Measurements from ENCODE around the gene CYB561.
A peak's percentile ranks its signal among the peaks of the same experiment; 100 is the strongest.

The CYB561 gene

GRCh38 chr17:63445954-63446752 lies at the start of gene CYB561:
TSS of gene CYB561 (minus strand) at chr17:63446306. CDS start at chr17:63437547, 8,759 bp downstream.
- DNase-seq = peak; percentile 45

DNA sequence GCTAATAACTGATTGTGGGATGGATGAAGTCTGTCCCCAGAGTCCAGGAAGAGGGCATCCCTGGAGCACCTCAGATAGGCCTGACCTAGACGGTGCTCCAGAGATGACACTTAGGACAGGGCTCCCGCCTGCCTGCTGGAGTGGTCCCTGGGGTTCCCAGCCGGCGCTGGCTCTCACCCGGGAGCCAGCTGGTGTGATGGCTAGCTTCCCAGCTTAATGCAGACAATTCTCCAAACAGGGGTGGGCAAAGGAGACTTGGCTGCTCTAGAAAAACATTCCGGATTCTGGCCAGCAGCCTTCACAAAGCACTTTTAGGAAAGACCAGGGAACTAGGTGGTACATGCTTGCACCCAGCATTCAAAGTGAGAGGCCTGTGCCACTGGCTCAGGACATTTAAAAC lies 49.4 kb upstream of the CYB561 start:
- DNase-seq = no peak

DNA sequence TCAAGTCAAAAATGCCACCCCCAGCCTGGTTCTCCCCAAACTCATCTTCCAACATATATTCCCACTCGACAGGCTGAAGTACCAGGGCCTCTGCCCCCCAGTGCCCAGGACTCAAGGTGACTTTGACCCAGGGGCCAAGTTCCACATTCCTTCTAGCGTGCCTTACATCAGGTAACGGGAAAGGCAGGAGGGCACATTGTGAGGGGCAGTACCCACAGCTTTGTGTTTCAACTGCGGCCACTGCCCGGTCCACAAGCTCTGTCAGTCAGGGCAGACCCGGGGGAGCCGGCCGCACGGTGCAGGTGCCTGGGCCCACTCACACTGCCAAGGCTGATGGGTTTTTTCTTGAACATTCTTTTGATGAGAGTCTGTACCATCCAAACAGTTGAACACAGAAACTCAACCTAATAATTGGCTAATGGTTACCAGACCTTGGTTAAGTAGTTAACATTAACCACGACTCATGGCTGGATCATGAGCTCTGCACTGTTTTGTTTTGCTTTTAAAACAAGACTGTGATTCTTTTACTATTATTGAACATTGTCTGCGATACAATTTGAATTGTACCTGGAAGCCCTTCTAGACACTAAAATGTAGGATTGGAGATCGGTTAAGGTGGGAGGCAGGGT lies 48.3 kb upstream of the CYB561 start:
- no peak for DNase-seq

DNA sequence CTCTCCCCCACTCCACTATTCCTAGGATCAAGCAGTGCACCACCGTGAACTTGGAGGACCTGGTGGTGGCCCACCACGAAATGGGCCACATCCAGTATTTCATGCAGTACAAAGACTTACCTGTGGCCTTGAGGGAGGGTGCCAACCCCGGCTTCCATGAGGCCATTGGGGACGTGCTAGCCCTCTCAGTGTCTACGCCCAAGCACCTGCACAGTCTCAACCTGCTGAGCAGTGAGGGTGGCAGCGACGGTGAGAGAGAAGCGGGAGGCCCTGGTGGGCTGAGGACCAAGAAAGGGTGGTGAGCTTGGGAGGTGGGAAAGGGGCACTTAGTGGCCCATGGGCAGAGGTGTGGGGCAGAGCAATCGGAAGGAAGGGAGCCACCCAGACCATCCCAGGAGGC lies 47.3 kb upstream of the CYB561 start:
- DNase-seq = no peak

DNA sequence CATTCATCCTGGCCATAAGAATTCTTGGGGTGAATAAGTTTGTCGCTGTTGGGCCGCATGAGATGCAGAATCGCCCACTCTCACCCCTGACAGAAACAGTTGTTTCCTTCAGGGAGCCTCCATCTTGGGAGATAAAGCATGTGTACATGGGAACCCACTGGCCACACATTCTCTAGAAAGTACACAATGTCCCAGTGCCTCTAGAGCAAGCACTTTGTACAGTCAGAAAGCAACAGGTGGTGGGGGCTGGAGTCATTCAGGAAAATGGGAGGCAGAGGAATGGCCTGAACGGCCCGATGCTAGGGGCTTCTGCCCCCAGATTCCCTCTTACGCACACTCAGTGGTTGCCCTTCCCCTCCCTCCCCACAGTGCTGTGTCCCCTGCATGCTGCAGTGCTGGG lies 46.8 kb upstream of the CYB561 start:
- DNase-seq = no peak

DNA sequence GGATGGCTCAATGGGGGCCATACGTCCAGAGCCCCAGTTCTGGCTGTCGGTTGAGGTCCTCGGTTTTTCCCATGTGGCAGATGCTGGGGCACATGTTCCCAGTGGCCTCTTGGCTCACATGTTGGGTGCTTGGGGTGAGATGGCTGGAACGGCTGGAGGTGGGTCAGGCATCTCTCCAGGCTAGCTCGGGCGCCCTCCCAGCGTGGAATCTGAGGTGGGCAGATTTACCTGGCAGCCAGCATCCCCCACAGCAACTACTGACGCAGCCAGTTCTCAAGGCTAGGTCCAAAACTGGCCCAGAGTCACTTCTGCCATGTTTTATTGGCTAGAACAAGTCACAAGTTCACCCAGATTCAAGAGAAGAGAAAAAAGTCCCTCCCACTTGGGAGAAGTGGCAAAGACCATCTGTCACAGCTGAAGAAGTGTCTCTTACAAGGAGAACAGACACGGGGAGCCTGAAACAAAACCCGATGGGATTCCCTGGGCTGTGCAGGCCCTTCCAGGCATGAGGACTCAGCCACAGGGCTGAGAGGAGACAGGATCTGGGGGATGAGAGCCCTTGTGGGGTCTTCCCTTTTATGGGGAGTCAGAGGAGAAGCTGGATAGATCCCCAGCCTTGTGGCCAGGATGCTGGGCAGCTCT lies 46.0 kb upstream of the CYB561 start:
- no peak for DNase-seq

DNA sequence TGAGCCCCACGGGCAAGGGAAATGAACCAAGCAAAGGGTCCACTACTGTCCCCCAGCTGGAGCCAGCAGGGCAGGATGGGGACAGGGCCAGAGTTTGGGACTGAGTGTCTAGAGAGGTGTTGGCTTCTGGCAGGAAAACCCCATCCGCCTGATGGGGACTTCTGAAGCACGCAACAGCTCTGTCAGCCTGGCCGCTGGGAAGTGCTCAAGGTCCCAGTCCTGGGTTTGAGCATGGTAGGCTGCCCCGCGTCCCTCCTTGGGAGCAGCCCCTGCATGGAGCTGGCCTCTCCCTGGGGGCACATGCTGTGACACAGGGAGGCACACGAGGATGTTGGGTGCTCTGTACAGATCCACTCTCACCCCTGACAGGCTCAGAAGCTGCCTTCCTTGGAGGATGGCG lies 45.3 kb upstream of the CYB561 start:
- no peak for DNase-seq

DNA sequence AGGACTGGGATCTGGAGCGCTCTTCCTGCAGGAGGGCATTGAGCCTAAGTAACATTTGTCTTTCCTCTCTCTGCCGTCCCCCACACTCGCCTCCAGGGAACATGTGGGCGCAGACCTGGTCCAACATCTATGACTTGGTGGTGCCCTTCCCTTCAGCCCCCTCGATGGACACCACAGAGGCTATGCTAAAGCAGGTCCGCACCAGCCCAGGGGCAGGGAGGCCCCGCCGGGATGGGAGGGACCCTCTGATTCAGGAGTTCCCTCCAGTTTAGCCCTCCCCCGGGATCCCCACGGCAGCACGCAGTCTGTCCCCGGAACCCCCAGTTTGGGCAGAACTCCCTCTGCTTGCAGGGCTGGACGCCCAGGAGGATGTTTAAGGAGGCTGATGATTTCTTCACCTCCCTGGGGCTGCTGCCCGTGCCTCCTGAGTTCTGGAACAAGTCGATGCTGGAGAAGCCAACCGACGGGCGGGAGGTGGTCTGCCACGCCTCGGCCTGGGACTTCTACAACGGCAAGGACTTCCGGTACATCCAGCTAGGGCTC lies 44.8 kb upstream of the CYB561 start:
- DNase-seq = no peak

- DNase-seq = no peak
Observed at GRCh38 chr17:63490329-63490728, 44.2 kb upstream of the CYB561 start.

DNA sequence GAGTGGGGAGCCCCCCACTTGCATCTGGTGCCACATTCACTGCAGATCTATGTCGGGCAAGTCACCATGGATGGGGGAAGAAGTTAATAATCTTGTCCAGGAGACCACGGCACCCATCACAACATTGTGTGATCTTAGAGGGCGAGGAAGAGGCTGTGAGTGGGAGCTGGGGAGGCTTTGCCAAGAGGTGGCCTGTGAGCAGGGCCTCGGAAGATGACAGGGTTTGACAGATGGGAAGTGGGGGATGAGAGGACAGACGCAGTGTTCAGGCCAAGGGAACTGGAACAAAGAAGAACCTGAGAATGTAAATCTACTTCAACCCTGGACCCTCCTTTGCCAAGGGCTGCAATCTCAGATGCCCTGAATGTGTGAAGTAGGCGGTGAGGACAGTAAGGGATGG lies 43.2 kb upstream of the CYB561 start:
- DNase-seq = no peak

DNA sequence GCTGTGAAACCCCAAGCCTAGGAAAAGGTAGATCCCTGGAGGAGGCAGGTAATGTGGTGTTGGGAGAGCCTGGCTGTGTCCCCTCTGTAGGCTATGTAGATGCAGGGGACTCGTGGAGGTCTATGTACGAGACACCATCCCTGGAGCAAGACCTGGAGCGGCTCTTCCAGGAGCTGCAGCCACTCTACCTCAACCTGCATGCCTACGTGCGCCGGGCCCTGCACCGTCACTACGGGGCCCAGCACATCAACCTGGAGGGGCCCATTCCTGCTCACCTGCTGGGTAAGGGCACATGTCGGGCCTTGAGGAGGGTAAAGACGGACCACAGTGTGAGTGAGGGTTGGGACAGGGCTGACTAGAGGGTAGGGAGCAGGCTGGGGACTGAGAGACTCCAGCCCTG lies 42.7 kb upstream of the CYB561 start:
- no peak for DNase-seq

- DNase-seq = no peak
Observed at GRCh38 chr17:63487014-63487339, 40.9 kb upstream of the CYB561 start.

GRCh38 chr17:63486317-63487013 lies 40.4 kb upstream of the CYB561 start:
- no peak for DNase-seq

DNA sequence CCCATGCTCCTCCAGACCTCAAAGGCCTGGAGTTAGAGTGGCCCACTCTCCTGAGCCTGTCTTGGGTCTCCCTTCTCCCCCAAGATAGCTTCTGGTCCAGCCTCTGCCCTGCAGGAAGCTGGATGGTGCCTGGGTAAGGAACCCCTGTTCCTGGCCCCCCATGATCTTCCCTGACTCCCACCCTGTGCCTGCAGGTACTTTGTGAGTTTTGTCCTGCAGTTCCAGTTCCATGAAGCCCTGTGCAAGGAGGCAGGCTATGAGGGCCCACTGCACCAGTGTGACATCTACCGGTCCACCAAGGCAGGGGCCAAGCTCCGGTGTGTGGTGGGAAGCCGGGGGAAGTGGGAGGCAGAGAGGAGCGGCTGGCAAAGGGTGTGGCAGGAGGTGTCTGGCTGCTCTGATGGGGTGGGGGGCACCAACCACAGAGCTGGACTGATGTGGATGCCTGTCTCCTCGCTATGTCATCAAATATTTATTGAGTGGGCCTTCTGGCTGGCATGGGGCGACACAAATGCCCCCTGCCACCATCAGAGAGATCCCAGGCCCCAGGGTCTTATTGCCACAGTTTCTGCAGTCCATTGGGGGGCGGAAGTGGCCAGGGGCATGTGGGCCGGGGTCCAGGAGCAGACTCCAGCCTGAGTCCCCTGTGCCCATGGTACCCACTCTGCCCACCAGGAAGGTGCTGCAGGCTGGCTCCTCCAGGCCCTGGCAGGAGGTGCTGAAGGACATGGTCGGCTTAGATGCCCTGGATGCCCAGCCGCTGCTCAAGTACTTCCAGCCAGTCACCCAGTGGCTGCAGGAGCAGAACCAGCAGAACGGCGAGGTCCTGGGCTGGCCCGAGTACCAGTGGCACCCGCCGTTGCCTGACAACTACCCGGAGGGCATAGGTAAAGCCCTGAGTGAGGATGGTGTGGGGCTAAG lies 37.8 kb upstream of the CYB561 start:
- DNase-seq = no peak

GRCh38 chr17:63483038-63483437 lies 36.9 kb upstream of the CYB561 start:
- no peak for DNase-seq

- DNase-seq = no peak
Observed at GRCh38 chr17:63482509-63482908, 36.4 kb upstream of the CYB561 start.

DNA sequence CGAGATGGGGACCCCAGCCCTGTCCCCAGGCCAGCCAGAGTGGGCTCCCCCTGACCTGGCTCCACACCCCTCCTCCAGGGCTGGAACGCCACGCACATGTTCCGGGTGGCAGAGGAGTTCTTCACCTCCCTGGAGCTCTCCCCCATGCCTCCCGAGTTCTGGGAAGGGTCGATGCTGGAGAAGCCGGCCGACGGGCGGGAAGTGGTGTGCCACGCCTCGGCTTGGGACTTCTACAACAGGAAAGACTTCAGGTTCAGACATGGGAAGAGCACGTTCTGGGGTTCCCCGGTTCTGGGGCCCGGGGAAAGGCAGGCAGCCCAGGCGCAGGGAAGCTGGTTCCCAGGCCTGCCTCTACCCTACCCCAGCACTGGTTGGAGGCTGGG lies 35.4 kb upstream of the CYB561 start:
- DNase-seq = no peak

- DNase-seq = no peak
Observed at GRCh38 chr17:63480826-63481487, 34.9 kb upstream of the CYB561 start.

DNA sequence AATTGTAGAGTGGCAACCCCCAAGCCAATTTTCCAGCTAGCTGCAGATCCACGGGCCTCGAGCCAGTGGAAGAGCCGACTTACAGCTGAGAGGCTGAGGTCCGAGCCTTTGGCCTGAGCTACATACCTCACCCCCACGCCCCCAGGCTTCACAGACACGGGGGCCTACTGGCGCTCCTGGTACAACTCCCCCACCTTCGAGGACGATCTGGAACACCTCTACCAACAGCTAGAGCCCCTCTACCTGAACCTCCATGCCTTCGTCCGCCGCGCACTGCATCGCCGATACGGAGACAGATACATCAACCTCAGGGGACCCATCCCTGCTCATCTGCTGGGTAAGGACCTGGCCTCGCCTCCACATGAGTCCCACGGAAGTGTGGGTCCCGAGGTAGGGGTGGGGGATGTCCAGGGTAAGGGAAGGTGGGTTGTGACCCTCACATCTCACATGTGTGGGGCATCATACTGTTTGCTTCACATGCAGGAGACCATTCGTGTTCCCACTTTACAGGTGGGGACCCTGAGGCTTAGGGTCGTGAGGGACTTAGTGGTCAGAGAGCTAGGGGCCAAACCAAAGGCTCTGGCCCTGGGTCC lies 34.2 kb upstream of the CYB561 start:
- no peak for DNase-seq

DNA sequence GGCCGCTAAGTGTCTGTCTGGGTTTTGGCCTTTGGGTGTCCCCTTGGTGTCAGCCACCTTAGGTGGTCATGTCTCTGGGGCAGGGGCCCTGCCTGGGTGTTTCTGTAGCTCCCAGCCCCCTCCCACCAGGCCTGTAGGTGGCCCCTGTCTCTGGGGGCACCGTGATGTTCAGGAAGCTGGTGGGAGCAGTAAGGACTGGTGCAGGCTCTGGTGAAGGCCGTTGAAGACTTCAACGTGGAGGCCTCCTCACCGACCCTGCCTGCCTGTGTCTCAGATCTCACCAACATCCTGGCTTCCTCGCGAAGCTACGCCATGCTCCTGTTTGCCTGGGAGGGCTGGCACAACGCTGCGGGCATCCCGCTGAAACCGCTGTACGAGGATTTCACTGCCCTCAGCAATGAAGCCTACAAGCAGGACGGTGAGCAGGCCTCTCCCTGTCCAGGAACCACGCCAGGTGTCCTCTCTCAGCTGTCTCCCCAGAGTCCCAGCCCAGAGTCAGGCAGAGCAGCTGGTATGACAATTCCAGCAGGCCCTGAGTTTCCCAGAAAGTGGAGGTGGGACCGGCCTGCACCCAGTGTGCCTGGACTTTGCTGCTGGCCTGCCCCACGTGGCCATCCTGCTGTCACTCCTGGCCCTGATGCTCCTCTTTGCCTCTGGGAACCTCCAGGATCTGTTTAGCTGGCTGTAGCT lies 33.5 kb upstream of the CYB561 start:
- DNase-seq = no peak
